GM23338 (cell line): Measurements from ENCODE around the gene SLC25A15. TPM values are rescaled to one million over a fixed set of nuclear protein-coding genes. Genes with fewer than 3 reads are reported as not detected.
A peak's percentile ranks its signal among the peaks of the same experiment; 100 is the strongest.

Experiments used
- ATAC-seq: fragments of 200-7000 bp; cut with Tn5 transposase; 3 replicates; pipeline ENCODE4 v1.9.1; 2020
- DNase-seq: peaks from one replicate; pipeline ENCODE4 v3.0.0-alpha.2; 2015; ENCODE audit warnings: low spot score
- H2AFZ ChIP-seq: fragments of 200-600 bp; sonication (generic); 2 replicates; pipeline ENCODE4 v1.8.0; 2016; ENCODE audit warnings: antibody characterized with exemption, mild to moderate bottlenecking, moderate library complexity
- H3F3A ChIP-seq: fragments of 200-600 bp; sonication (generic); replicated peaks from 2 replicates; pipeline ENCODE4 v1.8.0; 2017; ENCODE audit warnings: antibody characterized with exemption, mixed run types, low read depth
- H3K27ac ChIP-seq: fragments of 200-600 bp; sonication (generic); 2 replicates; pipeline ENCODE4 v1.6.1; 2016; ENCODE audit warnings: low read depth
- H3K27me3 ChIP-seq: fragments of 200-600 bp; sonication (generic); 2 replicates; pipeline ENCODE4 v1.8.0; 2016; ENCODE audit warnings: mild to moderate bottlenecking, mixed run types, moderate library complexity; ENCODE audit not compliant: insufficient read depth
- H3K36me3 ChIP-seq: fragments of 200-600 bp; sonication (generic); 2 replicates; pipeline ENCODE4 v1.8.0; 2016; ENCODE audit warnings: mild to moderate bottlenecking; ENCODE audit not compliant: insufficient read depth
- H3K4me1 ChIP-seq: fragments of 200-600 bp; sonication (generic); 2 replicates; pipeline ENCODE4 v1.8.0; 2016; ENCODE audit warnings: mild to moderate bottlenecking, moderate library complexity; ENCODE audit not compliant: insufficient read depth
- H3K4me2 ChIP-seq: fragments of 200-600 bp; sonication (generic); 2 replicates; pipeline ENCODE4 v1.7.1; 2017; ENCODE audit warnings: mixed run types
- H3K4me3 ChIP-seq: fragments of 200-600 bp; sonication (generic); 2 replicates; pipeline ENCODE4 v1.6.1; 2016; ENCODE audit warnings: mixed run types
- H3K79me2 ChIP-seq: fragments of 200-600 bp; sonication (generic); replicated peaks from 2 replicates; pipeline ENCODE4 v1.8.0; 2017; ENCODE audit warnings: mild to moderate bottlenecking; ENCODE audit not compliant: insufficient read depth
- H3K9me2 ChIP-seq: fragments of 200-600 bp; sonication (generic); 2 replicates; pipeline ENCODE4 v1.8.0; 2017; ENCODE audit not compliant: insufficient read depth
- H4K20me1 ChIP-seq: fragments of 200-600 bp; sonication (generic); replicated peaks from 2 replicates; pipeline ENCODE4 v1.8.0; 2017; ENCODE audit warnings: mild to moderate bottlenecking; ENCODE audit not compliant: insufficient read depth
- H3K27ac Mint-ChIP-seq: 2 replicates; pipeline ENCODE4 v1.8.0; 2020; ENCODE audit warnings: inconsistent platforms, mild to moderate bottlenecking, moderate library complexity, mixed read lengths
- H3K27me3 Mint-ChIP-seq: 3 replicates; pipeline ENCODE4 v1.8.0; 2022; ENCODE audit warnings: low read depth, mild to moderate bottlenecking, moderate library complexity, mixed read lengths, inconsistent platforms; ENCODE audit not compliant: insufficient read depth, poor library complexity
- H3K36me3 Mint-ChIP-seq: 3 replicates; pipeline ENCODE4 v1.8.0; 2021; ENCODE audit warnings: low read depth, mild to moderate bottlenecking, inconsistent platforms, moderate library complexity, mixed read lengths
- H3K4me1 Mint-ChIP-seq: 3 replicates; pipeline ENCODE4 v1.8.0; 2020; ENCODE audit warnings: mild to moderate bottlenecking, inconsistent platforms, mixed read lengths
- H3K4me3 Mint-ChIP-seq: 3 replicates; pipeline ENCODE4 v1.8.0; 2021; ENCODE audit warnings: moderate library complexity, mild to moderate bottlenecking, inconsistent platforms, mixed read lengths
- H3K9me3 Mint-ChIP-seq: 3 replicates; pipeline ENCODE4 v1.8.0; 2020; ENCODE audit warnings: moderate library complexity, mild to moderate bottlenecking, inconsistent platforms, mixed read lengths
- CREB1 ChIP-seq: fragments of 250-450 bp; sonication (Bioruptor Pico); IDR thresholded peaks from 2 replicates; pipeline ENCODE4 v1.5.0; 2020; ENCODE audit warnings: low read depth, mild to moderate bottlenecking, moderate library complexity
- CTCF ChIP-seq, 2 experiments: fragments of 200-600 bp in 1 of 2; sonication (generic) in 1 of 2; conservative IDR thresholded peaks; 2 replicates each; pipeline versions ENCODE4 v1.5.1 to v1.6.1; 2016 to 2017; ENCODE audit warnings: antibody characterized with exemption in 2 of 2, low read depth in 2 of 2, mild to moderate bottlenecking in 2 of 2, moderate library complexity in 1 of 2
- ETS1 ChIP-seq: IDR thresholded peaks from 2 replicates; pipeline ENCODE4 v1.6.1; 2016; ENCODE audit warnings: antibody characterized with exemption
- EZH2 ChIP-seq: fragments of 200-600 bp; sonication (generic); IDR thresholded peaks from one replicate; pipeline ENCODE4 v1.8.0; 2017; ENCODE audit warnings: antibody characterized with exemption, mild to moderate bottlenecking, low read depth; ENCODE audit not compliant: unreplicated experiment
- EZH2phosphoT487 ChIP-seq: fragments of 200-600 bp; sonication (generic); IDR thresholded peaks from one replicate; pipeline ENCODE4 v1.8.1; 2018; ENCODE audit warnings: antibody characterized with exemption; ENCODE audit not compliant: unreplicated experiment
- JUNB ChIP-seq: IDR thresholded peaks from one replicate; pipeline ENCODE4 v1.6.1; 2016; ENCODE audit warnings: antibody characterized with exemption; ENCODE audit not compliant: unreplicated experiment
- NANOG ChIP-seq: IDR thresholded peaks from 2 replicates; pipeline ENCODE4 v1.6.1; 2016; ENCODE audit warnings: antibody characterized with exemption, borderline replicate concordance
- POLR2AphosphoS5 ChIP-seq: IDR thresholded peaks from 2 replicates; pipeline ENCODE4 v1.6.1; 2016; ENCODE audit warnings: antibody characterized with exemption, low read depth
- REST ChIP-seq: IDR thresholded peaks from one replicate; pipeline ENCODE4 v1.6.1; 2018; ENCODE audit warnings: antibody characterized with exemption; ENCODE audit not compliant: unreplicated experiment
- ZNF114 ChIP-seq: fragments of 250-450 bp; sonication (Bioruptor Pico); IDR thresholded peaks from 2 replicates; pipeline ENCODE4 v1.5.0; 2020; ENCODE audit warnings: mild to moderate bottlenecking, moderate library complexity
- ZNF331 ChIP-seq: fragments of 250-450 bp; sonication (Bioruptor Pico); IDR thresholded peaks from 2 replicates; pipeline ENCODE4 v1.5.0; 2020; ENCODE audit warnings: low read depth, mild to moderate bottlenecking, moderate library complexity
- ZNF462 ChIP-seq: fragments of 250-450 bp; sonication (Bioruptor Pico); IDR thresholded peaks from 2 replicates; pipeline ENCODE4 v1.5.0; 2020; ENCODE audit warnings: mild to moderate bottlenecking, moderate library complexity
- long read RNA-seq: library from polyadenylated mRNA; unstranded; transcript quantifications from one replicate; pipeline ENCODE4 v2.0.0, GENCODE V29; 2020; ENCODE audit not compliant: unreplicated experiment
- polyA plus RNA-seq: library from polyadenylated mRNA; unstranded; fragments of >200 nt; fragmentation: Nextera tagmentation; extraction: Ambion mirVana; gene quantifications from 2 replicates; pipeline ENCODE4 v1.2.1, GENCODE V29; 2016
- total RNA-seq: library from RNA; depleted of rRNA; stranded (reverse); fragments of >200 nt; shearing (Covaris generic); gene quantifications from 2 replicates; pipeline ENCODE4 v1.2.3, GENCODE V29; 2014; rRNA removed

Gene SLC25A15
- 32.6 and 32.8 TPM in 2 replicates for total RNA-seq
- polyA plus RNA-seq: 6.5 and 7.3 TPM in 2 replicates
- long read RNA-seq, transcript SLC25A15-201 (7 exons, 1,586 nt): major isoform, 5 of 6 reads
- long read RNA-seq, partial matches to known transcripts: 1 of 6 reads
- long read RNA-seq, other reads (novel, unspliced or antisense): 0 of 6 reads

- H3K4me1 ChIP-seq: peaks cover 7% of the 10 kb centered on the region; the same call in 1 of the 2 replicates
- no peak for TF ChIP-seq NANOG
- no peak for TF ChIP-seq ZNF462 (CRISPR knock-in tag)
- TF ChIP-seq JUNB: no peak
- TF ChIP-seq CREB1 (CRISPR knock-in tag): no peak
- no peak for TF ChIP-seq EZH2
- no peak for TF ChIP-seq REST
- no peak for TF ChIP-seq ZNF331 (CRISPR knock-in tag)
- peak in 1 of 2 experiments; percentile 40; a peak in 2 of 4 replicates for TF ChIP-seq CTCF (conservative IDR thresholded peaks at IDR 0.05; ENCODE audit: low read depth in 2 of 2)
- TF ChIP-seq POLR2AphosphoS5: peak; percentile 77
- TF ChIP-seq EZH2phosphoT487: no peak
- TF ChIP-seq ETS1: peak; percentile 56; the same call in 1 of the 2 replicates
- no peak for TF ChIP-seq ZNF114
Observed at GRCh38 chr13:40789275-40790153, at the start of gene SLC25A15. SLC25A15 (plus strand) TSS chr13:40789611; CDS start chr13:40793227, 3,616 bp downstream.

More at GRCh38 chr13:40789275-40790153, at the start of gene SLC25A15:
- no peaks in the 10 kb centered on the region for H3K9me2 ChIP-seq
- H3K79me2 ChIP-seq: no peaks in the 10 kb centered on the region
- DNase-seq (peak; percentile 80), ATAC-seq (peak; percentile 92)
- H3F3A ChIP-seq: 0 out of 2 replicates have a peak, but pooled peaks cover 10% of the 10 kb centered on the region
- H3K27ac ChIP-seq: peak within 1 kb of the TSS; percentile 86
- H3K4me2 ChIP-seq: peak within 1 kb of the TSS; percentile 94
- peaks cover 14% of the 10 kb centered on the region for H3K36me3 Mint-ChIP-seq
- H3K9me3 Mint-ChIP-seq: no peaks in the 10 kb centered on the region
- no peaks in the 10 kb centered on the region for H4K20me1 ChIP-seq
- H3K27me3 ChIP-seq: no peaks in the 10 kb centered on the region
- H3K27ac Mint-ChIP-seq: peak within 1 kb of the TSS; percentile 81
- H3K4me1 Mint-ChIP-seq: peaks cover 3% of the 10 kb centered on the region; the same call in 1 of the 3 replicates
- peaks cover 2% of the 10 kb centered on the region for H3K27me3 Mint-ChIP-seq
- H3K4me3 ChIP-seq: peak within 1 kb of the TSS; percentile 84
- H2AFZ ChIP-seq: peak within 1 kb of the TSS; percentile 98
- H3K4me3 Mint-ChIP-seq: peak within 1 kb of the TSS; percentile 82
- no peaks in the 10 kb centered on the region for H3K36me3 ChIP-seq
